ENCODE results near the gene ZNF609. TPM values are rescaled to one million over a fixed set of nuclear protein-coding genes. Genes with fewer than 3 reads are reported as not detected.

The ZNF609 gene
- polyA plus RNA-seq, 1 donor (not counting 4 experiments of a cell fraction or from before 2014, with no cell fraction given), result 16.9 TPM

- H3K4me1 ChIP-seq (ENCODE audit: control insufficient read depth, extremely low read depth, insufficient read depth, low read length), result no peaks in the 10 kb centered on the region
- H3K9me1 ChIP-seq (ENCODE audit: control insufficient read depth, extremely low read depth, insufficient read depth, low read length), result no peaks in the 10 kb centered on the region
- H3K4me2 ChIP-seq (ENCODE audit: control insufficient read depth, extremely low read depth, insufficient read depth, low read depth, low read length), result no peak overlapping the region
- H3K79me2 ChIP-seq (ENCODE audit: control insufficient read depth, insufficient read depth, low read length), result no peaks in the 10 kb centered on the region
- H3K9ac ChIP-seq (ENCODE audit: control insufficient read depth, extremely low read depth, insufficient read depth, low read length), result no peak overlapping the region
- no peak overlapping the region for H3K4me3 ChIP-seq (ENCODE audit: control insufficient read depth in 2 of 3, extremely low read depth in 1 of 3, insufficient read depth in 2 of 3, low read depth in 1 of 3, low read length in 3 of 3)
- no peaks in the 10 kb centered on the region for H4K20me1 ChIP-seq (ENCODE audit: control insufficient read depth, extremely low read depth, insufficient read depth, low read length)
- FAIRE-seq, result no peak
- no peak overlapping the region for H3K27ac ChIP-seq (ENCODE audit: control insufficient read depth, insufficient read depth, low read length)
- peaks cover 33 to 41% of the 10 kb centered on the region in 2 experiments for H3K36me3 ChIP-seq (ENCODE audit: control insufficient read depth in 2 of 2, extremely low read depth in 1 of 2, insufficient read depth in 2 of 2, low read length in 2 of 2)
- no peak overlapping the region for H2AFZ ChIP-seq (ENCODE audit: control insufficient read depth, low read length)
- no peaks in the 10 kb centered on the region for H3K9me3 ChIP-seq (ENCODE audit: control insufficient read depth, low read depth, low read length)
- TF ChIP-seq EZH2 (IDR thresholded peaks at IDR 0.05; ENCODE audit: low read length) (no peak), CTCF (optimal IDR thresholded peaks at IDR 0.05 in 1 of 3, IDR thresholded peaks at IDR 0.05 in 1 of 3, conservative IDR thresholded peaks at IDR 0.05 in 1 of 3; ENCODE audit: extremely low read depth in 1 of 3, insufficient read depth in 2 of 3, low read length in 3 of 3) (peak; percentile 55 to 63 (median 62))
- H3K27me3 ChIP-seq (ENCODE audit: control insufficient read depth, extremely low read depth, insufficient read depth, low read length), result no peaks in the 10 kb centered on the region
- DNase-seq (ENCODE audit: low read depth, low spot score), result no peak
- dilution Hi-C loops (cut with MboI; ENCODE audit: extremely low pct_ligation_motif_present, low sequenced_read_pairs), result no loop called here
Measured at GRCh38 chr15:64681424-64682024, 221.1 kb downstream of the ZNF609 start.

GRCh38 chr15:64682255-64682654, 221.9 kb downstream of the ZNF609 start:
- H3K4me1 ChIP-seq (ENCODE audit: control insufficient read depth, extremely low read depth, insufficient read depth, low read length), result no peaks in the 10 kb centered on the region
- DNase-seq (ENCODE audit: low read depth, low spot score) (no peak), FAIRE-seq (no peak)
- no peak overlapping the region for H2AFZ ChIP-seq (ENCODE audit: control insufficient read depth, low read length)
- H3K36me3 ChIP-seq (ENCODE audit: control insufficient read depth in 2 of 2, extremely low read depth in 1 of 2, insufficient read depth in 2 of 2, low read length in 2 of 2), result peaks cover 36 to 41% of the 10 kb centered on the region in 2 experiments
- no peaks in the 10 kb centered on the region for H3K79me2 ChIP-seq (ENCODE audit: control insufficient read depth, insufficient read depth, low read length)
- no peak overlapping the region for H3K27ac ChIP-seq (ENCODE audit: control insufficient read depth, insufficient read depth, low read length)
- H3K4me2 ChIP-seq (ENCODE audit: control insufficient read depth, extremely low read depth, insufficient read depth, low read depth, low read length), result no peak overlapping the region
- no peaks in the 10 kb centered on the region for H3K27me3 ChIP-seq (ENCODE audit: control insufficient read depth, extremely low read depth, insufficient read depth, low read length)
- no peaks in the 10 kb centered on the region for H3K9me1 ChIP-seq (ENCODE audit: control insufficient read depth, extremely low read depth, insufficient read depth, low read length)
- no peak overlapping the region for H3K4me3 ChIP-seq (ENCODE audit: control insufficient read depth in 2 of 3, extremely low read depth in 1 of 3, insufficient read depth in 2 of 3, low read depth in 1 of 3, low read length in 3 of 3)
- no peaks in the 10 kb centered on the region for H4K20me1 ChIP-seq (ENCODE audit: control insufficient read depth, extremely low read depth, insufficient read depth, low read length)
- TF ChIP-seq CTCF (optimal IDR thresholded peaks at IDR 0.05 in 1 of 3, IDR thresholded peaks at IDR 0.05 in 1 of 3, conservative IDR thresholded peaks at IDR 0.05 in 1 of 3; ENCODE audit: extremely low read depth in 1 of 3, insufficient read depth in 2 of 3, low read length in 3 of 3), result no peak
- no peak for TF ChIP-seq EZH2 (IDR thresholded peaks at IDR 0.05; ENCODE audit: low read length)
- no peaks in the 10 kb centered on the region for H3K9me3 ChIP-seq (ENCODE audit: control insufficient read depth, low read depth, low read length)
- H3K9ac ChIP-seq (ENCODE audit: control insufficient read depth, extremely low read depth, insufficient read depth, low read length), result no peak overlapping the region
- dilution Hi-C loops (cut with MboI; ENCODE audit: extremely low pct_ligation_motif_present, low sequenced_read_pairs), result no loop called here
